ENCODE data around the gene OTOF. TPM values are rescaled to one million over a fixed set of nuclear protein-coding genes. Genes with fewer than 3 reads are reported as not detected.
A peak's percentile ranks its signal among the peaks of the same experiment; 100 is the strongest.

Gene OTOF
- total and polyA plus RNA-seq, 2 of the 13 experiments (the other 11 are each of a cell fraction or from before 2014, with no cell fraction given), result 0.04 TPM; not detected in 1

DNA sequence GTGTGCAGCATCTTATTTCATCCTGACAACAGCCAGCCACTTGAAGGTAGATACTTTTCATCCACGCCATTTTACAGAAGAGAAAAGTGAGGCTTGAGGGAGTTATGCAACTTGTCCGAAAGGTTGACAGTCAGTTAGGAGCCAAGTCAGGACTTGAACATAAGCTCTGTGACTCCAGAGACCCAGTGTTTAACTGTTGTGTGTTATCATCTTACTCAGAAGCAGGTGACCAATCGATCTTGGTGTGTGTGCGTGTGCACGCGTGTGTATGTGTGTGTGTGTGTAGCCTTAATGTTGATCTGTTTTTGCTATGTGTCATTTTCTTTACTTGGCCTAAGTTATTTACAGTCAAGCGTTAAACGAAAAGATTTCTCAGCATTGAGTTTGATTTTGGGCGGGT lies 54.2 kb downstream of the OTOF start:
- H3K9ac ChIP-seq (ENCODE audit: insufficient read depth, low read depth, low read length), result no peak overlapping the region
- WGBS (ENCODE audit: low lambda C conversion rate), result 65% methylated on average over 9 of the region's 9 CpGs
- no peak overlapping the region for H3K4me2 ChIP-seq (ENCODE audit: low read depth, low read length)
- ATAC-seq, result no peak
- intact Hi-C loops (cut with micrococcal nuclease; ENCODE audit: unreplicated experiment) (no loop called here), in situ Hi-C loops (cut with HindIII; ENCODE audit: extremely low pct_ligation_motif_present, low pct_unique_long_range_greater_than_20kb) (no loop called here)
- no peak for FAIRE-seq
- BruUV-seq (replicated peaks), result no TSS peak
- no peaks in the 10 kb centered on the region for H3K4me1 ChIP-seq (ENCODE audit: insufficient read depth, low read length)
- no peak overlapping the region for H3K27ac ChIP-seq (ENCODE audit: extremely low read length, insufficient read depth, low read length)
- H3K27me3 ChIP-seq (ENCODE audit: control insufficient read depth in 1 of 2, insufficient read depth in 2 of 2, low read length in 2 of 2), result peaks cover 1 to 3% of the 10 kb centered on the region in 2 experiments; a peak in 1 of 5 replicates
- H3K36me3 ChIP-seq (replicated peaks in 1 of 2; ENCODE audit: control insufficient read depth in 1 of 2, insufficient read depth in 2 of 2, low read length in 2 of 2), result no peaks in the 10 kb centered on the region
- H3K4me3 ChIP-seq (replicated peaks in 1 of 3; ENCODE audit: insufficient read depth in 1 of 3, low read depth in 2 of 3, low read length in 3 of 3), result no peak overlapping the region
- no peaks in the 10 kb centered on the region for H3K9me3 ChIP-seq (ENCODE audit: low read length)
- H2AFZ ChIP-seq (ENCODE audit: low read length), result no peak overlapping the region
- no peaks in the 10 kb centered on the region for H3K79me2 ChIP-seq (ENCODE audit: insufficient read depth, low read length)
- ChIA-PET CTCF (ENCODE audit: low intra/inter-chr PET ratio, low total read pairs) (no interaction called here), POLR2A (interaction anchor here (1.3 kb wide), 1 partner anchor 10 kb away, joined by 3 read pairs; no protein-coding TSS in a partner anchor)
- no peaks in the 10 kb centered on the region for H4K20me1 ChIP-seq (ENCODE audit: insufficient read depth, low read length)
- TF ChIP-seq NFIC (IDR thresholded peaks at IDR 0.05; ENCODE audit: low read length), result no peak
- TF ChIP-seq ZNF629 (CRISPR knock-in tag; conservative IDR thresholded peaks at IDR 0.05), result peak; percentile 38; the same call in 1 of the 2 replicates
- no peak for DNase-seq (ENCODE audit: low spot score)

- H4K20me1 ChIP-seq (ENCODE audit: insufficient read depth, low read length), result no peaks in the 10 kb centered on the region
- no peak overlapping the region for H3K4me3 ChIP-seq (replicated peaks in 1 of 3; ENCODE audit: insufficient read depth in 1 of 3, low read depth in 2 of 3, low read length in 3 of 3)
- no peaks in the 10 kb centered on the region for H3K36me3 ChIP-seq (replicated peaks in 1 of 2; ENCODE audit: control insufficient read depth in 1 of 2, insufficient read depth in 2 of 2, low read length in 2 of 2)
- in situ Hi-C loops (cut with HindIII; ENCODE audit: extremely low pct_ligation_motif_present, low pct_unique_long_range_greater_than_20kb) (no loop called here), intact Hi-C loops (cut with micrococcal nuclease; ENCODE audit: unreplicated experiment) (no loop called here)
- no peaks in the 10 kb centered on the region for H3K9me3 ChIP-seq (ENCODE audit: low read length)
- ATAC-seq (0 out of 3 replicates have a peak, but pooled peaks have one; percentile 30), FAIRE-seq (no peak), DNase-seq (ENCODE audit: low spot score) (no peak)
- no peak for TF ChIP-seq ELF1 (CRISPR knock-in tag; IDR thresholded peaks at IDR 0.05)
- TF ChIP-seq MIER2 (CRISPR knock-in tag; IDR thresholded peaks at IDR 0.05), result no peak
- no peak for TF ChIP-seq NFE2 (CRISPR knock-in tag; IDR thresholded peaks at IDR 0.05)
- no peak for TF ChIP-seq TCF7L2 (IDR thresholded peaks at IDR 0.05; ENCODE audit: low read depth, low read length)
- TF ChIP-seq MEIS2 (CRISPR knock-in tag; IDR thresholded peaks at IDR 0.05), result no peak
- TF ChIP-seq SMYD3 (CRISPR knock-in tag; IDR thresholded peaks at IDR 0.05), result no peak
- BruUV-seq (replicated peaks), result no TSS peak
- POLR2A ChIA-PET, result interaction anchor here (1.3 kb wide), 1 partner anchor 9 kb away, joined by 3 read pairs; no protein-coding TSS in a partner anchor
- H3K27ac ChIP-seq (ENCODE audit: extremely low read length, insufficient read depth, low read length), result no peak overlapping the region
- 16% methylated on average over 9 of the region's 9 CpGs for WGBS (ENCODE audit: low lambda C conversion rate)
- H3K4me1 ChIP-seq (ENCODE audit: insufficient read depth, low read length), result no peaks in the 10 kb centered on the region
- no peaks in the 10 kb centered on the region for H3K79me2 ChIP-seq (ENCODE audit: insufficient read depth, low read length)
- peaks cover 1 to 3% of the 10 kb centered on the region in 2 experiments; a peak in 1 of 5 replicates for H3K27me3 ChIP-seq (ENCODE audit: control insufficient read depth in 1 of 2, insufficient read depth in 2 of 2, low read length in 2 of 2)
- no peak overlapping the region for H3K4me2 ChIP-seq (ENCODE audit: low read depth, low read length)
- no peak overlapping the region for H2AFZ ChIP-seq (ENCODE audit: low read length)
- CTCF ChIA-PET (ENCODE audit: low intra/inter-chr PET ratio, low total read pairs), result no interaction called here
- H3K9ac ChIP-seq (ENCODE audit: insufficient read depth, low read depth, low read length), result no peak overlapping the region
Observed at GRCh38 chr2:26422947-26423629, 54.8 kb downstream of the OTOF start.

Measured in HepG2 (cell line).